Cardiac fibroblast (primary cell): ENCODE results near the gene DPYSL3.

Source experiments
- DNase-seq, 2 donors: peaks; one replicate each; pipeline versions ENCODE4 v3.0.0 to v3.0.0-alpha.2; 2010; ENCODE audit warnings: low read depth in 2 of 2
- H3K4me3 ChIP-seq, 2 donors: replicated peaks in 1 of 2; 1 replicate in 1 of 2; 2 replicates in 1 of 2; pipeline ENCODE4 v1.5.1; 2011; ENCODE audit warnings: low read depth in 2 of 2, low read length in 2 of 2, mild to moderate bottlenecking in 2 of 2, moderate library complexity in 1 of 2
- TF ChIP-seq, protein P1 (sequence below): IDR thresholded peaks from one replicate; pipeline ENCODE4 v1.5.1; 2011; ENCODE audit warnings: low read depth, mild to moderate bottlenecking, low read length, inconsistent platforms

DPYSL3 gene

DNA sequence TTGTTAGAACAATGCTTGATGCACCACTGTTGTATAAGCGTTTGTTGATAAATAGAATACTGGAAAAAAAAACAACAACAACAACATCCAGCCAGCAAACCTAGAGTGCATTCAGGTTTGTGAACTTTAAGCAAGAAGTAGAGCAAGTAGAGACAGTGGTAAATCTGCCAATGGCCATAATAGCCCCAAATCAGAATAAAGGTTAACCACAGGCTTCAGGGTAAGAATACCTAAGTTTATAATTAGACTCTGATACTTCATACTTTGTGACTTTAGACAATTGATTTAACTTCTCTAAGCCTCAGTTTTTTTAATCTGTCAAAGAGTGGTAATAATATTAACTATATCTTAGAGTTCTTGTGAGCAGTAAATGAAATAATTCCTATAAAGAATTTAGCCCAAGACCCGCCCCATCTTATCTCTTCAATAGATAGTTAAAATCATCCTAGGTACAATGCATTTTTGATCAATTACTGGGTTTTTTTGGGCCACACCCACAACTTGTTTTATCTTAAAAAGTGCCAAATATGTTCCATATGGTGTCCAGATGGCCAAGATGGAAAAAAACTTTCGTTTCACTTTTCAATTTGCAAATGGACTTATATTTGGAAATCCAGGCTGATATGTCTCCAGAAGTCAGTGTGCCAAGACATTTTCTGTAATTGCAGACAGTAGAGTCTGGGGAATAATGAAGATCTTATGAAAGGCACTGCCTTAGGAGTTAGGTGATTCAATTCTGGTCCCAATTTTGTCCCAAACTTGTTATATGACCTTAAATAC lies 24.5 kb upstream of the DPYSL3 start:
- peak; percentile 57 to 64 for DNase-seq
- H3K4me3 ChIP-seq: no peak overlapping the region
- TF ChIP-seq, protein P1, sequence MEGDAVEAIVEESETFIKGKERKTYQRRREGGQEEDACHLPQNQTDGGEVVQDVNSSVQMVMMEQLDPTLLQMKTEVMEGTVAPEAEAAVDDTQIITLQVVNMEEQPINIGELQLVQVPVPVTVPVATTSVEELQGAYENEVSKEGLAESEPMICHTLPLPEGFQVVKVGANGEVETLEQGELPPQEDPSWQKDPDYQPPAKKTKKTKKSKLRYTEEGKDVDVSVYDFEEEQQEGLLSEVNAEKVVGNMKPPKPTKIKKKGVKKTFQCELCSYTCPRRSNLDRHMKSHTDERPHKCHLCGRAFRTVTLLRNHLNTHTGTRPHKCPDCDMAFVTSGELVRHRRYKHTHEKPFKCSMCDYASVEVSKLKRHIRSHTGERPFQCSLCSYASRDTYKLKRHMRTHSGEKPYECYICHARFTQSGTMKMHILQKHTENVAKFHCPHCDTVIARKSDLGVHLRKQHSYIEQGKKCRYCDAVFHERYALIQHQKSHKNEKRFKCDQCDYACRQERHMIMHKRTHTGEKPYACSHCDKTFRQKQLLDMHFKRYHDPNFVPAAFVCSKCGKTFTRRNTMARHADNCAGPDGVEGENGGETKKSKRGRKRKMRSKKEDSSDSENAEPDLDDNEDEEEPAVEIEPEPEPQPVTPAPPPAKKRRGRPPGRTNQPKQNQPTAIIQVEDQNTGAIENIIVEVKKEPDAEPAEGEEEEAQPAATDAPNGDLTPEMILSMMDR: no peak

DNA sequence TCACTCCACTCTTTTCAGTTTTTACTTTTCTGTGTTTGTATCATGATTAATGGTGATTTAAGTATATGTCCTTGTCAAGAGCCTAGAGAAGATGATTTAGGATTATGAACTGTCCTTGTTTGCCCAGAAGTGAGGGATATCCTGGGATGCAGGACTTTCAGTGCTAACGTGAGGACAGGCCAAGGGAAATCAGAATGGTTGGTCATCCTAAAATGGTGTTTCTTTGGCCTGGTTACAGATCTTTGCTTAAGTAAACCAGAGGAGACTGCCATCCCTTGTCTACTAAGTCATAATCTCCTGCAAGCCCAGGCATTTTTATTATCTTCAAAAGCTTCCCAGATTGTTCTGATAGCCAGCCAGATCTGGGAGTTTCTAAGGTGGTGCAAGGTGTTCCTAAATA lies 22.3 kb upstream of the DPYSL3 start:
- H3K4me3 ChIP-seq: no peak overlapping the region
- DNase-seq: no peak
- TF ChIP-seq, protein P1: no peak

DNA sequence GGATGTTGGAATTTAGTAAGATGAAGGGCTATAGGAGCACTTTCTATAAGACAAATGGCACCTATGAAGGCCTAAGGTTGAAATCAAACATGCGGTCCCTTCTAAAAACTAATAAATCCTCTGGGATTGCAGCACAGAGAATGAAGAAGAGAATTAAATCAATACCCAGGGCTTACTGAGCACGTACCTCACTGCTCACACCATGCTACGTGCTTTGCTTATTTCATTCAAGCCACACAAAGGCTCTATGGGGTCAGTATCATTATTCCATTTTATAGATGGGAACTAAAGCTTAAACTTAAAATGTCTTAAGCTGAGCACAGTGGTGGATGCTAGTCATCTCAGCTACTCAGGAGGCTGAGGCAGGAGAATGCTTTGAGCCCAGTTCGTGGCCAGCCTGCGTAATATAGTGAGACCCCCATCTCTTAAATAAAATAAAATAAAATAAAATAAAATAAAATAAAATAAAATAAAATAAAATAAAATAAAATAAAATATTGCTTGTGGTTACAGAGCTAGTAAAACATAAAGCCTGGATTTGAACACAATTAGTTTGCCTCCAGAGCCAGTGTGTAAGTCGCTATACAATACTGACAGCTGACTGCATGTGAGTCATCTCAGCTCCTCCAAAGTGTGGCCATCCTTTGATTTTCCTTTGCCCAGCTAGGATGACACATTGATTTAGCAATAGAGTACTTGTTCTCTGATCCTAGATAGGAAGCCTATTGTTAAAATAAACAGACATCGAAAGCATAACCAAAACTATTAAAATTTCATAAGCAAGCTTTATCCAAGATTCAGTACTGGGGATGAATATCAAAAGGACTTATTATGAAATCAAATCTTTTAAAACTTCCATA lies 20.9 kb upstream of the DPYSL3 start:
- TF ChIP-seq, protein P1: no peak
- DNase-seq: peak; percentile 79 to 93
- H3K4me3 ChIP-seq: no peak overlapping the region

DNA sequence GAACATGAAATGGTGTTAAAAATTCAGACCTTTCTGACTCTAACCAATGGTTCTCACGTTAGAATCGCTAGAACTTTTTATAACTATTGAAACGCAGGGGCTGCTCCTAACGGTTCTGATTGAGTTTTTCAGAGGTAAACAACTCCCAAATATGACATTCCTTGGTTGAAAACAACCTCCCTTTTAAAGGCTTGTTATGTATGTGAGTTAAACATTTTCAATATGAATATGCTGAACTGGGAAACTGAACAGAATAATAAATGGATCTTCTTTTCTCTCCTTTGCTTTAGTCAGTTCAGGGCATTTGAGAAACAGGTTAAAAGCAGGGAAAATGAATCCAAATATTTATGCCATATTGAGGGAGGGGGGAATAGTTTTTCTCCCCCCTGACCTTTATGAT lies 13.2 kb upstream of the DPYSL3 start:
- no peak for DNase-seq
- no peak overlapping the region for H3K4me3 ChIP-seq
- TF ChIP-seq, protein P1: no peak

DNA sequence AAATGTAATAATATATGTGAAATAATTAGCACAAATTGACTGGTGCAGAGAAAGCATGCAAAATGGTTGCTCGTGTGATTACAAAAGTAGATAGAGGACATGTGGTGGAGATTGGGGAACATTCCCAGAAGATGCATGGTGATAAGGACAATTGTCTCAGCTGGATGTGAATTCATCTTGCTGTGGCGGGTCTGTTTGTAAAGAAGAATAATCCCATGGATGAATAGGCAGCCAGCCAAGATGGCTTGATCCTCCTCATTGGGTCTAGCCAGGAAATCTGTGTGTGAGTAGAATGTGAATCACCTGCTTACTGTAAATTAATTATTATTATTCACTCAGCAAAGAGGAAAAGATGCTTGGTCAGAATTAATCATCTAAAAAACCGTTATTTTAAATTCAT lies 12.6 kb upstream of the DPYSL3 start:
- TF ChIP-seq, protein P1: no peak
- no peak overlapping the region for H3K4me3 ChIP-seq
- peak in 1 of 2 donors; percentile 65 for DNase-seq

DNA sequence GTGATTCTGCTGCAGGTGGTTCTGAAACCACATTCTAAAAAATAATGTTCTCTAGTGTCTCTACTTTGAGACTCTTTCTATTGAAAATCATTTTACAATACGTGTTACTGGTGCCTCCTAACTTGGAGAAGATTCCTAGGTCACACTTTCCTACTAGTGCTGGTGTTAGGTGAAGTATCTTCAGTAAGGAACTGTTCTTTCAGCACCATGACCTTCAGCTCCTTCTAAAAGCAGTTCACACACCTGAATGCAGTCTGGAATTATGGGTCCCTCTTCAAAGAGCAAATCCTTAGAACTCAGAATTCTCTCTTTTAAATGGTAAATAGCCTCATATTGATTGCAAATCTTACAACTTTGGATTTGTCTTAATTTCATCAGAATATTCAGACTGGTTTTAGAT lies 10.6 kb upstream of the DPYSL3 start:
- TF ChIP-seq, protein P1: no peak
- DNase-seq: no peak
- H3K4me3 ChIP-seq: no peak overlapping the region
